C4-2B (cell line): ENCODE results near the gene TMTC2.

Experiments
- ZFX ChIP-seq: fragments of 450-650 bp; IDR thresholded peaks from 2 replicates; pipeline ENCODE4 v1.6.1; 2017
- TF ChIP-seq, protein P1 (sequence below): fragments of 450-650 bp; conservative IDR thresholded peaks from 2 replicates; pipeline ENCODE4 v1.5.1; 2017; ENCODE audit warnings: mild to moderate bottlenecking

DNA sequence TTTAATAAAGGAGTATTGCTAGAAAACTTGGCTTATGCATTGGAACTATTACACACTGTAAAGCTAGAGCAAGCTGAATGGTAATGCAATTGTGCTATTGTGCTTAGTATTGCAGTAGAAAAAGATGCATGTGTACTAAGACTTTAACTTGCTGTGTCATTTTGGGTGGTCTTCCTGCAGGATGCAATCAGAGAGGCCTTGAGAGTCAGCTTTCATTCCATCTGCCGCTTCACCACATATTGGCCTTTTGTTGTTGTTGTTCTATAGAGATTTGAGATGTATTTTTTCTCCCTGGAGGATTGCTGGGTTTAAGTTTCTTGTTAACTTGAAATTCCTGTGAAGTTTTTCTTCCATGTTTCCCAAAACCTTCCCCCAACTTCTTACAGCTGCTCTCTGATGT, 449.7 kb downstream of the TMTC2 start:
- TF ChIP-seq, protein P1, sequence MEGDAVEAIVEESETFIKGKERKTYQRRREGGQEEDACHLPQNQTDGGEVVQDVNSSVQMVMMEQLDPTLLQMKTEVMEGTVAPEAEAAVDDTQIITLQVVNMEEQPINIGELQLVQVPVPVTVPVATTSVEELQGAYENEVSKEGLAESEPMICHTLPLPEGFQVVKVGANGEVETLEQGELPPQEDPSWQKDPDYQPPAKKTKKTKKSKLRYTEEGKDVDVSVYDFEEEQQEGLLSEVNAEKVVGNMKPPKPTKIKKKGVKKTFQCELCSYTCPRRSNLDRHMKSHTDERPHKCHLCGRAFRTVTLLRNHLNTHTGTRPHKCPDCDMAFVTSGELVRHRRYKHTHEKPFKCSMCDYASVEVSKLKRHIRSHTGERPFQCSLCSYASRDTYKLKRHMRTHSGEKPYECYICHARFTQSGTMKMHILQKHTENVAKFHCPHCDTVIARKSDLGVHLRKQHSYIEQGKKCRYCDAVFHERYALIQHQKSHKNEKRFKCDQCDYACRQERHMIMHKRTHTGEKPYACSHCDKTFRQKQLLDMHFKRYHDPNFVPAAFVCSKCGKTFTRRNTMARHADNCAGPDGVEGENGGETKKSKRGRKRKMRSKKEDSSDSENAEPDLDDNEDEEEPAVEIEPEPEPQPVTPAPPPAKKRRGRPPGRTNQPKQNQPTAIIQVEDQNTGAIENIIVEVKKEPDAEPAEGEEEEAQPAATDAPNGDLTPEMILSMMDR = no peak
- no peak for TF ChIP-seq ZFX
